ENCODE results near the gene MUC13. TPM values are rescaled to one million over a fixed set of nuclear protein-coding genes. Genes with fewer than 3 reads are reported as not detected.

Gene MUC13
- total and polyA plus RNA-seq, 4 donors: 0.43 to 6.6 (median 0.49) TPM; not detected in 1

DNA sequence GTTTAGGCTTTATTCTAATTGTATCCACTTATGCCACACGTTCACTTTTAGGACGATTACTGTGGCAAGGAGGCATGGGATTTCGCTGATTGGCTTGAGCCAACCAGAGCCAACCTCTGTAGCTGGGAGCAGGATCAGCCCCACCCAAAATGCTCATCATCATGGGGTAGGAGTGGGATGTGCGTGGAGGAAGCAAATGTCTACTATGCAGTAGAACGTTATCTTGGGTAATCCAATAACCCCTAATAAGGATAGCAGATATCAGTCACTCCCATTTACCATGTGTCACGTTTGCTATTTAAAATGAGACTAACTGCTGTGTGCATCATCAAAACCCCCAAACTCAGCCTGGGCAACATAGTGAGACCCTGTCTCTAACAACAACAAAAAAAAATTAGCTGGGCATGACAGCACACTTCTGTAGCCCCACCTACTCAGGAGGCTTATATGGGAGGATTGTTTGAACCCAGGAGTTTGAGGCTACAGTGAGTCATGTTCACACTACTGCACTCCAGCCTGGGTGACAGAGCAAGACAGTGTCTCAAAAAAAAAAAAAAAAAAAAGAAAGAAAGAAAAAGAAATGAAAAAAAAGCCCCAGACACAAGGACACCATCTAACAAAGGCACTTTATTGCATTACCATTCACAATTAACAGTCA lies 29.6 kb downstream of the MUC13 start:
- H3K4me1 ChIP-seq (ENCODE audit: control insufficient read depth in 5 of 5, insufficient read depth in 5 of 5, low read length in 5 of 5): peaks cover 0 to 2% (median 0%) of the 10 kb centered on the region in 5 donors
- H3K27ac ChIP-seq (ENCODE audit: low read depth in 1 of 2, low read length in 1 of 2): no peak overlapping the region
- H3K9ac ChIP-seq (ENCODE audit: insufficient read depth in 1 of 2, low read length in 2 of 2): no peak overlapping the region
- DNase-seq: no peak
- no peak for ATAC-seq (ENCODE audit: insufficient read depth, low FRiP score)
- WGBS, 2 donors: 86 to 89% methylated on average over 6 of the region's 6 CpGs
- TF ChIP-seq, protein P1, sequence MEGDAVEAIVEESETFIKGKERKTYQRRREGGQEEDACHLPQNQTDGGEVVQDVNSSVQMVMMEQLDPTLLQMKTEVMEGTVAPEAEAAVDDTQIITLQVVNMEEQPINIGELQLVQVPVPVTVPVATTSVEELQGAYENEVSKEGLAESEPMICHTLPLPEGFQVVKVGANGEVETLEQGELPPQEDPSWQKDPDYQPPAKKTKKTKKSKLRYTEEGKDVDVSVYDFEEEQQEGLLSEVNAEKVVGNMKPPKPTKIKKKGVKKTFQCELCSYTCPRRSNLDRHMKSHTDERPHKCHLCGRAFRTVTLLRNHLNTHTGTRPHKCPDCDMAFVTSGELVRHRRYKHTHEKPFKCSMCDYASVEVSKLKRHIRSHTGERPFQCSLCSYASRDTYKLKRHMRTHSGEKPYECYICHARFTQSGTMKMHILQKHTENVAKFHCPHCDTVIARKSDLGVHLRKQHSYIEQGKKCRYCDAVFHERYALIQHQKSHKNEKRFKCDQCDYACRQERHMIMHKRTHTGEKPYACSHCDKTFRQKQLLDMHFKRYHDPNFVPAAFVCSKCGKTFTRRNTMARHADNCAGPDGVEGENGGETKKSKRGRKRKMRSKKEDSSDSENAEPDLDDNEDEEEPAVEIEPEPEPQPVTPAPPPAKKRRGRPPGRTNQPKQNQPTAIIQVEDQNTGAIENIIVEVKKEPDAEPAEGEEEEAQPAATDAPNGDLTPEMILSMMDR (IDR thresholded peaks at IDR 0.05; ENCODE audit: control extremely low read depth, extremely low read depth): no peak
- no peaks in the 10 kb centered on the region for H3K27me3 ChIP-seq (ENCODE audit: control insufficient read depth in 3 of 3, insufficient read depth in 3 of 3, low read length in 2 of 3)
- H3K4me3 ChIP-seq: no peak overlapping the region
- no peaks in the 10 kb centered on the region for H3K9me3 ChIP-seq (ENCODE audit: control insufficient read depth in 4 of 4, insufficient read depth in 3 of 4, low read length in 3 of 4)
- no peaks in the 10 kb centered on the region for H3K36me3 ChIP-seq (ENCODE audit: control insufficient read depth in 4 of 4, insufficient read depth in 4 of 4, low read length in 4 of 4)

- Histone ChIP-seq H3K36me3 (ENCODE audit: control insufficient read depth in 4 of 4, insufficient read depth in 4 of 4, low read length in 4 of 4) (no peaks in the 10 kb centered on the region), H3K27ac (ENCODE audit: low read depth in 1 of 2, low read length in 1 of 2) (no peak overlapping the region), H3K9ac (ENCODE audit: insufficient read depth in 1 of 2, low read length in 2 of 2) (no peak overlapping the region), H3K4me3 (no peak overlapping the region), H3K27me3 (ENCODE audit: control insufficient read depth in 3 of 3, insufficient read depth in 3 of 3, low read length in 2 of 3) (no peaks in the 10 kb centered on the region), H3K9me3 (ENCODE audit: control insufficient read depth in 4 of 4, insufficient read depth in 3 of 4, low read length in 3 of 4) (no peaks in the 10 kb centered on the region), H3K4me1 (ENCODE audit: control insufficient read depth in 5 of 5, insufficient read depth in 5 of 5, low read length in 5 of 5) (peaks cover 0 to 2% (median 0%) of the 10 kb centered on the region in 5 donors)
- DNase-seq (no peak), ATAC-seq (ENCODE audit: insufficient read depth, low FRiP score) (no peak)
- TF ChIP-seq, protein P1 (IDR thresholded peaks at IDR 0.05; ENCODE audit: control extremely low read depth, extremely low read depth): no peak
- 67 to 91% methylated on average over 1 of the region's 1 CpG for WGBS, 2 donors
These were observed 30.4 kb downstream of the MUC13 start for GRCh38 chr3:124903896-124904834.

GRCh38 chr3:124896824-124897526 lies 37.6 kb downstream of the MUC13 start:
- Histone ChIP-seq H3K36me3 (ENCODE audit: control insufficient read depth in 4 of 4, insufficient read depth in 4 of 4, low read length in 4 of 4) (no peaks in the 10 kb centered on the region), H3K9ac (ENCODE audit: insufficient read depth in 1 of 2, low read length in 2 of 2) (no peak overlapping the region), H3K27me3 (ENCODE audit: control insufficient read depth in 3 of 3, insufficient read depth in 3 of 3, low read length in 2 of 3) (no peaks in the 10 kb centered on the region), H3K4me3 (no peak overlapping the region), H3K27ac (ENCODE audit: low read depth in 1 of 2, low read length in 1 of 2) (no peak overlapping the region), H3K4me1 (ENCODE audit: control insufficient read depth in 5 of 5, insufficient read depth in 5 of 5, low read length in 5 of 5) (peaks cover 0 to 2% (median 0%) of the 10 kb centered on the region in 5 donors), H3K9me3 (ENCODE audit: control insufficient read depth in 4 of 4, insufficient read depth in 3 of 4, low read length in 3 of 4) (peaks cover 0 to 1% (median 0%) of the 10 kb centered on the region in 4 donors)
- 97% methylated on average over 1 of the region's 1 CpG for WGBS, 2 donors
- DNase-seq (no peak), ATAC-seq (ENCODE audit: insufficient read depth, low FRiP score) (no peak)
- TF ChIP-seq, protein P1 (IDR thresholded peaks at IDR 0.05; ENCODE audit: control extremely low read depth, extremely low read depth): no peak

Measured in lung (tissue), 12 donors.